HepG2 (cell line): ENCODE measurements around the gene CNPPD1. TPM values are rescaled to one million over a fixed set of nuclear protein-coding genes. Genes with fewer than 3 reads are reported as not detected.
A peak's percentile ranks its signal among the peaks of the same experiment; 100 is the strongest.

ENCODE experiments used
- ARID5B ChIP-seq: IDR thresholded peaks from 2 replicates; pipeline ENCODE4 v1.4.0; 2020; ENCODE audit warnings: mild to moderate bottlenecking, missing genetic modification reagents
- HMG20B ChIP-seq: conservative IDR thresholded peaks from 2 replicates; pipeline ENCODE4 v1.6.1; 2016; ENCODE audit warnings: missing genetic modification reagents, missing compliant biosample characterization
- SALL2 ChIP-seq: sonication (generic); formaldehyde crosslinking; IDR thresholded peaks from 2 replicates; pipeline ENCODE4 v1.8.1; 2023; ENCODE audit warnings: mild to moderate bottlenecking, missing genetic modification reagents, inconsistent platforms
- ZBTB4 ChIP-seq: sonication (generic); formaldehyde crosslinking; IDR thresholded peaks from 2 replicates; pipeline ENCODE4 v1.4.0; 2020; ENCODE audit warnings: missing genetic modification reagents, mild to moderate bottlenecking, borderline replicate concordance
- ZNF407 ChIP-seq: sonication (generic); formaldehyde crosslinking; IDR thresholded peaks from one replicate; pipeline ENCODE4 v1.5.1; 2020; ENCODE audit warnings: mild to moderate bottlenecking, missing genetic modification reagents; ENCODE audit errors: not compliant biosample characterization
- ZNF687 ChIP-seq: sonication (generic); formaldehyde crosslinking; IDR thresholded peaks from 2 replicates; pipeline ENCODE4 v1.5.1; 2020; ENCODE audit warnings: mild to moderate bottlenecking, missing genetic modification reagents, moderate library complexity
- ZSCAN9 ChIP-seq: IDR thresholded peaks from 2 replicates; pipeline ENCODE4 v1.6.1; 2016; ENCODE audit warnings: borderline replicate concordance
- polyA plus RNA-seq, 8 experiments: library from polyadenylated mRNA; depleted of rRNA in 3 of 8; stranded (reverse) in 7 of 8; unstranded in 1 of 8; fragments of >200 nt; fragmentation: Illumina TruSeq in 4 of 8; extraction: Trizol in 4 of 8; gene quantifications; 2 replicates each; pipeline versions ENCODE4 v1.2.1 to v1.2.3, GENCODE V29; 2011 to 2016; ENCODE audit warnings: low read depth in 4 of 8, missing spikeins in 1 of 8, mixed read lengths in 1 of 8; ENCODE audit not compliant: insufficient read depth in 1 of 8
- total RNA-seq, 5 experiments: library from RNA; depleted of rRNA; stranded (reverse); fragments of >200 nt; fragmentation: Illumina TruSeq; extraction: Trizol; gene quantifications; 2 replicates each; pipeline ENCODE4 v1.2.3, GENCODE V29; 2016; ENCODE audit warnings: low read depth in 1 of 5

The CNPPD1 gene
- total and polyA plus RNA-seq, 2 of the 13 experiments (the other 11 are each of a cell fraction or from before 2014, with no cell fraction given), result 35.5 to 49.4 TPM

GRCh38 chr2:219160186-219161017, 16.3 kb downstream of the CNPPD1 start, which contains the start of gene NHEJ1 (continued):
- TF ChIP-seq ZNF407 (CRISPR knock-in tag) (peak; percentile 83), ZNF687 (CRISPR knock-in tag) (peak; percentile 99), SALL2 (CRISPR knock-in tag) (peak; percentile 96), ZSCAN9 (CRISPR knock-in tag) (peak; percentile 92; the same call in 1 of the 2 replicates), HMG20B (CRISPR knock-in tag) (peak; percentile 56), ARID5B (peak; percentile 27; the same call in 1 of the 2 replicates), ZBTB4 (CRISPR knock-in tag) (no peak)
